ENCODE data around the gene IZUMO1.

- TF ChIP-seq, protein P1, sequence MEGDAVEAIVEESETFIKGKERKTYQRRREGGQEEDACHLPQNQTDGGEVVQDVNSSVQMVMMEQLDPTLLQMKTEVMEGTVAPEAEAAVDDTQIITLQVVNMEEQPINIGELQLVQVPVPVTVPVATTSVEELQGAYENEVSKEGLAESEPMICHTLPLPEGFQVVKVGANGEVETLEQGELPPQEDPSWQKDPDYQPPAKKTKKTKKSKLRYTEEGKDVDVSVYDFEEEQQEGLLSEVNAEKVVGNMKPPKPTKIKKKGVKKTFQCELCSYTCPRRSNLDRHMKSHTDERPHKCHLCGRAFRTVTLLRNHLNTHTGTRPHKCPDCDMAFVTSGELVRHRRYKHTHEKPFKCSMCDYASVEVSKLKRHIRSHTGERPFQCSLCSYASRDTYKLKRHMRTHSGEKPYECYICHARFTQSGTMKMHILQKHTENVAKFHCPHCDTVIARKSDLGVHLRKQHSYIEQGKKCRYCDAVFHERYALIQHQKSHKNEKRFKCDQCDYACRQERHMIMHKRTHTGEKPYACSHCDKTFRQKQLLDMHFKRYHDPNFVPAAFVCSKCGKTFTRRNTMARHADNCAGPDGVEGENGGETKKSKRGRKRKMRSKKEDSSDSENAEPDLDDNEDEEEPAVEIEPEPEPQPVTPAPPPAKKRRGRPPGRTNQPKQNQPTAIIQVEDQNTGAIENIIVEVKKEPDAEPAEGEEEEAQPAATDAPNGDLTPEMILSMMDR (IDR thresholded peaks at IDR 0.05; ENCODE audit: insufficient read depth, low read depth, low read length): no peak
- TF ChIP-seq EZH2 (IDR thresholded peaks at IDR 0.05; ENCODE audit: insufficient read depth, low read length): no peak
These were observed at the start of gene IZUMO1 for GRCh38 chr19:48746738-48747575.

Measured in astrocyte (in vitro differentiated cells and primary cell).